GM20000 (cell line): Measurements from ENCODE around the gene MBD2.

Source experiments
- DNase-seq: peaks from one replicate; pipeline ENCODE4 v3.0.0; 2012; ENCODE audit warnings: low spot score
- CTCF ChIP-seq: IDR thresholded peaks from 2 replicates; pipeline ENCODE4 v1.5.1; 2012; ENCODE audit warnings: mild to moderate bottlenecking, control low read depth; ENCODE audit errors: extremely low read depth, missing control alignments

Gene MBD2

DNA sequence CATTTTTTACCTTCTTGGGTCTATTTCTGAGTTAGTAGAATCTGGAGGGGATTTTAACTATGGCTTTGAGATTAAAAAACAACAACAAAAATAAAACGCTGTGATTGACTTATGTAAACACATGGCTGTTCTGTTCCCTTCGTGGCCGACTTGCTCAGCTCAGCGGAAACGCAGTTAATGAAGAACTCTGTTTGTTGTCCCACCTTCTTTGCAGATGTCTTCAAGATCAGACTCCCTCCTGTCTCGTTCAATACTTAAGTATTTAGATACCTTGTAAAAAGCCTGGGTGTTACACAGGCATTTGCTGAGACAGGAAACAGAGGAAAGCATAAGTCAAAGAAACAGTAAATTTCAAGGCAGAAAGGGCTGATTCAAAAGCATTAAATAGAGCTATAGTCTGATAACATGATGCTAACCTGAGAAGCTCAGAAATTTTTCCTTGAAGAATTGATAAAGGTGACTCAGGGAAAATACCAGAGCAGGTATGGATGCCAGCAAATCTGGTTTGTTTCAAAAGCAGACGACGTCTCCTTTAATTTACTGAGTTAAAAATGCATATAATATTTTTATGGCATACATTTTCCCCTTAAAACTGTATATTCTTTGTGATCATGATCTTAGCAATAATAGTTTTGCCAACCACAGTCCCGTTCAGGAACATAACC lies 23.2 kb upstream of the MBD2 start:
- TF ChIP-seq CTCF = no peak
- peak; percentile 16 for DNase-seq

GRCh38 chr18:54242327-54242726 lies 17.9 kb upstream of the MBD2 start:
- no peak for DNase-seq

DNA sequence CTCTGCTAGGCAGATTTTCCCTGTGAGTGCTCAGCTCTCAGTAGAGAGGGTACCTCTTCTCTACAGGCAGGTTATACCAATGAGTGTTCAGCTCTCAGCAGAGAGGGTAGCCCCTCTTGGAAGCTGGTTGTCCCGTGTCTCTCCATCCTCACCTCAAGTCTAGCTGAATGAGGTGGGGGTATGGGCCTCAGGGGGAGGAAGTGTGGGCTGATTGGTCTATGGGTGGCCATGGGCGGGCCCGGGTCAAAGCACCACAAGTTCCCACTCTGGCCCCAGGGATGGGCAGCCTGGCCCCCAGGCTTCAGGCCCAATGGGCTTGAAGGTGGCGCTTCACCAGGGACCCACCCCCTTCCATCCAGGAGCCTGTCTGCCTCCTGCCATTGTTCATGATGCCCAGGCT lies 17.0 kb upstream of the MBD2 start:
- no peak for TF ChIP-seq CTCF
- DNase-seq = no peak

More at GRCh38 chr18:54242327-54242726, 17.9 kb upstream of the MBD2 start:
- TF ChIP-seq CTCF = no peak

DNA sequence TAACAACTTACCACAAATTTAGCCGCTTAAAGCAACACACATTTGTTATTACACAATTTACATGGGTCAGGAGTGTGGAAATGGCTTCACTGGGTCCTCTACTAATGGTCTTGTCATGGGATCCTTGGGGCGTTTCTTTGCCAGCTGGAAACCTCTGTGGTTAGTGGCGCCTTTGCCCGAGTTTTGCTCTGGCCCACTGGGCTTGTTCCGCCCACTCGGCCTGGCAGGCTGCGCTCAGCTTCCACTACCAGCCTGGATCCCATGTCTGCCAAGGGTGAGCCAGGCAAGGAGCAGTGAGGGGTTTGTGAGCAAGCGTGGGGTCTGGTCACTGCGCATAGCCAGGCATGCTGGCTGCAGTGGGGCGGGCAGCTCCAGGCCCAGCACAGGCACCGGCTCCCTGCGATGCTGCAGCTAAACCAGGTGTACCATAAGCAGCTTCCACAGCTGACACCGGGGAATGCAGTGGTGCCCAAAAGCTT lies 16.2 kb upstream of the MBD2 start:
- DNase-seq = no peak
- TF ChIP-seq CTCF = no peak

- no peak for DNase-seq
- TF ChIP-seq CTCF = no peak
Measured at GRCh38 chr18:54239601-54240000, 15.1 kb upstream of the MBD2 start.

DNA sequence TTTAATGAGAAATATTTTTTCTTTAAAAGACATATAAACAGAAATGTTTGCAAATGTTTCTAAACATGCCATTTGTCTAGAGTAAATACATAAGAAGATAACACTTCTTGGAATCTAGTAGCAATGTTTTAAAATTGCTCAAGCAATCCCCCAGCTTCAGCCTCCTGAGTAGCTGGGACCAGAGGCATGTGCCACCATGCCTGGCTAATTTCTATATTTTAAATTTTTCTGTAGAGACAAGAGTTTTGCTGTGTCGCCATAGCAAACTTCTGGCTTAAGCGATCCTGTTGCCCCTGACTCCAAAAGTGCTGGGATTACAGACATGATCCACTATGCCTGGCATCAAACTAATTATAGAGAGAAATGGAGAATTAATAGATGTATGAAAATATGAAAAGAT lies 14.6 kb upstream of the MBD2 start:
- no peak for DNase-seq
- TF ChIP-seq CTCF = no peak

DNA sequence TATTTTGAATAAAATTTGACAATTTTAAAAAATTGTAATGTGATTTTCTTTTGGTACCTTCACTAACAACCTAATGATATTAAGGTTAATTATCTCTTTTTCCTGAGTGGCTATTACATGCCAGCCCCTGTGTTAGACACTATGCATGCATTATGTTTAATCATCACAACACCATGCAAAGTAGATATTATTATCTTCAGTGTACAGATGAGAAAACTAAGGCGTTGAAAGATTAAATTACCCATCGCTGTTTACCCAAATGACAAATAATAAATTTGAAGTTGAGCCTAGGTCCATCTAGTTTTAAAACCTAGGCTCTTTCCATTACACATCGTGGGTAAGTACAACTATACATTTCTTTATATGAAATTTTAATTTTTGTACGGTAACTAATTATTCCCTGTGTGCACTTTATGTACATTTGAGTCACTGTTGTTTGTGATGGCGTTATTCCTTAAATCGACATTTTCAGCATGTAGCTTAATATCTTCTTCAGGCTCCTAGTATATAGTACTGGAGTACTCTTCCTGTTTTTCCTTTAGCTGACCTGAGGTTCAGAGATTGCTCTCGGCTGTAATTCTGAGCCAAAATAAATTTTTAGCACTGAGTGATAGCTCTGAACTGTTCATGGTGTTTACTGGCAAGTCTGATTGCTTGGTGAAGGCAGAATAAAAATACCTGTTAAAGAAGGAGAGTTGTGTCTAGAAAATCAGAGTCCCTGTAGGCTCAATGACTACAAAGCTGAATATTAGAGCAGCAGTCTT lies 13.9 kb upstream of the MBD2 start:
- DNase-seq = no peak
- no peak for TF ChIP-seq CTCF
